GM18519 (cell line): ENCODE results near the gene ATRN.

ENCODE experiments used
- ATAC-seq: cut with Tn5 transposase; IDR thresholded peaks from one replicate; pipeline ENCODE4 v1.9.1; 2021; ENCODE audit warnings: mild to moderate bottlenecking, moderate library complexity; ENCODE audit not compliant: unreplicated experiment, low FRiP score

ATRN gene

DNA sequence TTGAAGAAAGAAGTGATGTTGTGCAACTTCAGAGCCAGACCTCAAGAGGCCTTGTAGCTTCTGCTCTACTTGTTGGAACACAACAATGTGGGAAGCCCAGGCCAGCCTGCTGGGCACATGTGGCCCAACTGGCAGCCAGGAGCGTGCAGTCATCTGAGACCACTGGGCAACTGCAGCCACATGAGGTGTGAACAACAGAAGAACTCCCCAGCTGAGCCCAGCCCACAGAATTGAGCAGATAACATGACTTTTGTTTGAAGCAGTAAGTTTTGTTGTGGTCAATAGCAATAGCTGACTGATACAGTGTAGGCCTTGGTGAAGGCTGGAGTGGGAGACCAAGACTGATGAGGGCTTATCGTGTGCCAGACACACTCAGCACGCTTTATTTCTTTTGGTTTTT, 219.6 kb downstream of the ATRN start:
- ATAC-seq = no peak

DNA sequence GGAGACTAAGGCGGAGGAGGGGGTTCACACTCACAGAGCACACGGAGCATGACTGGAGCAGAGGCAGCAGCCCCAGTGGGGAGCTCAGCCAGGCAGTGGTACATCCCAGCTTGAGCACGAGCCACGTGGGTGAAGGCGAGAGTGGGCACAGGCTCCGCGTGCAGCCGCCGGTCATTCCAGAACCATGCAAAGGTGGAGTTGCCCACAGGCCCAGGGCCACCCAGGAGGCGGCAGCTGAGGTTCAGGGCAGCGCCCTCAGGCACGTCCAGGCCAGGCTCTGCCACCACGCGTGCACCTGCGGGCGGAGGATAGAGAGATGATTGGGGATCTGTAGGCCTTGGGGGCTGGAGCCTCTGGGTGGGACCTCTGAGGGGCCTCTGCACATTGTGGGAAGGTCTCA, 220.5 kb downstream of the ATRN start:
- ATAC-seq = no peak

DNA sequence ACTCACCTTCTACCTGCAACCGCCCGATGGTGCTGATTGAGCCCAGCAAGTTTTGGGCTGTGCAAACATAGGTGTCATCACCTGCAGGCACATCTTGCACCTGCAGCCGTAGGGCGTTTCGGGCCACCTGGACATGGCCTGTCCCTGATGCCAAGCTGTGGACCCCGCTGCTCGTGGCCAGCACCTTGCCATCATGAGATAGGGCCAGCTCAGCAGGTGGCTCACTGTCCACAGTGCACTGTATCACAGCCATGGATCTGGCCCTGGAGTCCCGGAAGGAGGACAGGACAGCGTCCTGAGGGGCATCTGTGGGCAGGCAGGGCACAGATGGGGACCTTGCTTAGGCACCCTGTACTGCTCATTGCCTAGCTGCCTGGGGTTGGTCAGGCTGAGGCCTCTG, 221.1 kb downstream of the ATRN start:
- no peak for ATAC-seq

DNA sequence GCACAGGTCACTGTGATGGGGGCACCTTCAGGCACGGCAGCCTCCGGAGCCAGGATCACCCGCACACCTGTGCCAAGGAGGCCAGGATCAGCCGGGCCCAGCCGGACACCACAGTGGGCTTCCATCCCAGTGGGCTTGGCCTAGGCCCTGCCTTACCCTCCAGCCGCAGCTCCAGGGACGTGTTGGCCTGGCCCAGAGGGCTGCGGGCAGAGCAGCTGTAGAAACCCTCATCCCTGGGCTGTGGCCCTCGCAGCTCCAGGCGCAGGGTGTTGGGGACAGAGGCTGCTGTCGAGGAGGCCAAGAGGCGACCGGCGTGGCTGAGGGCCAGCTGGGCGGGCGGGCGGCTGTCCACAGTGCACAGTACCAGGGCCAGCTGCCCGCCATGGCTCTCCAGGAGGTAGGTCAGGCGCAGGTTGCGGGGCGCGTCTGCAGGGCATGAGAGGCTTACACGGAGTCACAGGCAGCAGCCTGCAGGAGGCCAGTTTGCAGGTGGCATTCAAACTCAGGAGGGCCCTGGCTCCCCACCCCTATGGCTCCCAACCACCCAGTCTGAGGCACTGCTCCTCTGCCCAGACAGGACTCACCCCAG, 222.0 kb downstream of the ATRN start:
- no peak for ATAC-seq

DNA sequence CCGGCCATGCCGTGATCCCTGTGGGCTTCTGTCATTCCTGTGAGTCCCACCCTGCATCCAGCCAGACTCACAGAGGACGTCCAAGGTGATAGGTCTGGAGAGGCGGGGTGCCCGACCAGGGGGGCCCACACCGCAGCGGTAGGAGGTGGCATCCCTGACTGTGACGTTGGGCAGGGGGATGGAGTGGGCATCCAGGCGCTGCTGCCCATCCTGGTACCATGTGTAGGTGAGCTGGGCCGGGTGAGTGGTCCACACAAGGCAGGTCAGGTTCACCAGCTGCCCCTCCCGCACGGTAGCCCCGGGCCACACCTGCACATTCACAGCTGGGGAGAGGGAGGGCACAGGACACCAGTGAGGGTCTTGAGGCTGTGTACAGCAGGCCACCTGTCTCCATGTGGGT, 222.6 kb downstream of the ATRN start:
- ATAC-seq = no peak

DNA sequence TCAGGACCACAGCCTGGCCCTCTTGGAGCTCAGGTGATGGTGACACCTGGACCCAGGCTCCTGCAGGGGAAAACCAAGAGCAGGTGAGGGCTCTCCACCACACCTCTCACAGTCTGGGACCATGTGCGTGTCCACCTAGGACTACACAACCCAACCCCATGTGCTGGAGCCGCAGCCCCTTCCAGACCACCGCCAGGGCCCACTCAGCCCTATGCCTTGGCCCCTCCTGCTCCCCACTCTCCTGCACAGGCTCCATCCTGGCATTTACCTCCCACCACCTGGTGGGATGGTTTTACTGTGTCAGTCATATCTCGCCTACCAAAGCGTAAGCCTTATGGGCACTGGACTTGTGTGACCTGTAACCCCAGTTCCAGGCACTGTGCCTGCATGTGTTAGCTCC, 224.0 kb downstream of the ATRN start:
- no peak for ATAC-seq

DNA sequence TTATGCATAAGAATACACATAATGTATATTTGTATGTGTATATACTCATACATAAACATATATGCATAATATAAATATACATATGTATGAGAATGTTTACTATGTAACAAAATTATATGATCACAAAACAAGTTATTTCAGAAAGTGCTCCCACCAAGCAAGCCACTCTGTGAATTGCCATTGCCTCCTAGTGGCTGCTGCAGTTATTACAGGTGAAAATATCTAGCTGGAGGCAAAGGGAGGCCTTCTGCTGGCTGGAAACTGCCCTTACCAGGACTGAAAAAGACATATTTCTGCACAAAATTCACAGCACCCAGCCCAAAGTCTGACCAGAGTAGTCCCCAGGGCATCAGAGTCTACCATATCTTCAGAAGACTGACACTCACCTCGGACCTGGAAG, 225.4 kb downstream of the ATRN start:
- ATAC-seq = no peak

DNA sequence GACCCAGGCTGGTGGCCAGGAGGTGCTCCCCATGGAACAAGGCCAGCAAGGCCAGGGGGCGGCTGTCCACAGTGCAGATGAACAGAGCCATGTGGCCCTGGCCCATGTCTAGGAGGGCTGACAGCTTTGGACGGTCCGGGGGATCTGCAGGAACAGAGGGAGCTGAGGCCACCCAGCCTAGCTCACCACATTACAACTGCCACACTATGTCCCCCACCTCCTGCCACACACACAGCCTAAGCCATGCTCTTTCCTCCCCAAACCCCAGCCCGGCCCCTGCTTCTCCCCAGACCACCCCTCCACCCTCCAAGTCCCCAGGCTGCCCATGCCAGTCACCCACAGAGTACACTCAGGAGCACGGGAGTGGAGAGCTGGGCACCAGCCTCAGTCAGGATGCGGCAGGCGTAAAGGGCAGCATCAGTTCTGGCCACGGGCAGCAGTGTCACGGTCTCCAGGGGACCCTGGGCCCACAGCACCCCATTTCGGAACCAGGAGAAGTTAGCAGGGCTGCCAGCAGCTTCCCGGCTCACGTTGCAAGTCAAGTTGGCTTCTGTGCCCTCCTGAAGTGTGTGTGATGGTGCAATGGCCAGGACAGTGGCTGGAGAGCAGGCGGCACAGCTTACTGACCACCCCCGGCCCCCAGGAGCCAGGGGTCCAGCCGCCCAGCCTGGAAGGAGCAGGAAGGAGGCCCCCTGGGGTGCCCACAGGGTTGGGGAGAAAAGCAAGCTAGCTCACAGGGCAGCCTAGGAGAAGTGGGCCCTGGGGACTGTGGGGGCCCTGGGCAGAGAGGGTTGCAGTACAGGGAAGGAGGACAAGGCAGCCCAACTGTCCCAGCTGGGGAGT, 226.1 kb downstream of the ATRN start:
- no peak for ATAC-seq

DNA sequence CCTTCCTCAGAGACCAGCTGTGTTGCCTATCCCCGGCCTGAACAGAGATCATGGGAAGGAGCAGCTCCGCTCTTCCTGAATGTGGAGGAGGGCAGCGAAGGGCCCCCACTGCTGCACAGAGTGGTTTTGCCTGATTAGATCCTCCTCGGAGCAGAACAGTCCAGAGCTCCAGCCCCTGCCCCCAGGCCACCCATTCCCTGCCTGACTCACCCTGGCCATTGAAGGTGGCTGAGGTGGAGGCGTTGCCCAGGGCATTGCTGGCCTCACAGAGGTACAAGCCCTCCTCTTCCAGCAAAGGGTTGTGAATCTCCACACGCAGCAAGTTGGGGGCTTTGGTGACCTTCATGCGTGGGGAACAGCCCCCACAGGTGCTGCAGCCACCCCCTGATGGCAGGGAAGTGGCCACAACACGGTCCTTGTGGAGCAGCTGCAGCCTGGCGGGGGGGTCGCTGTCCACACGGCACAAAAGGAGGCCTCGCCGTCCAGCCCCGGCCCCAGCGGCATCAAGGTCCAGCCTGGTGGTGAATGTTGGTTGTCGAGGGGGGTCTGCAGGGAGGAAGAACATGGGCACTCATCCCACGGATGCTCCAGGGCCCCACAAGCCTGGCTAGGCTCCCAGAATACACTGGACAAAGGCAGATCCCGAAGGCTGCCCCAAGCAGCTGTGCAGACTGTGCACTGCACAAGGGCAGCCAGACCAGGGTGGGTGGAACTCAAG, 226.9 kb downstream of the ATRN start:
- ATAC-seq = no peak

DNA sequence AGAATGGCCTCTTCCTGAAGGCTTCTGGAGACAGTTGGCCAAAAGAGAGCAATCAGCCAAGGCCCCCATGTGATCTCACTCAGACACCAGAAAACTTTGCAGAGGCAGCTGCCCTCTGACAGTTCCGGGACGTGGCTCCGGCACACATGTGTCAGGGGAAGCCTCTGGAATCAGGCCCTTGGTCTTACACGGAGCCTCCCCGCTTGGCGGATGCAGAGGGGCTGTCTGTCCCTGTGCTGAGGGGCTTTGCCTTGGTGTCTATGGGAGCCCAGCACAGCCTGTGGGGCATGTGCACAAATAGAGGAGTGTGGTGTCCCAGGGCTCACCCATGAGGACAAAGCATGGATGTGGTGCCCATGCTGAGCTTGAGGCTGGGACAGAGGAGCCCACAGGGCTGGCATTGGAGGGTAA, 227.8 kb downstream of the ATRN start:
- no peak for ATAC-seq

DNA sequence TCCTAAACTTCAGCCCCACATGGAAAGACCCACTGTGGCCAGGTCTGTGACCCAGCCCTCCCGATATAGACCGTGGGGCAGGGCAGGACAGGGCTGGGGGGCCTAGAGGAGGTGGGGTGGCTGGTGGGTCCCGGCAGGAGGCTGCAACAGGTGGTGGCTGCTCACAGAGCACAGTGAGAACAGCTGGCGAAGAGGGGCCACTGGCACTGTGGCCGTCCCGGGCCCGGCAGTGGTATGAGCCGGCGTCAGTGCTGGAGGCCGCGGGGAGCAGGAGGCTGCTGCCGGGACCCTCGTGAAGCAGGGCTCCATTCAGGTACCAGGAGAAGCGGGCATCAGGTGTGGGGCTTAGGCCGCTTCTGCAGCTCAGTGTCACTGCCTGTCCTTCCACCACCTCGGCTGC, 228.2 kb downstream of the ATRN start:
- no peak for ATAC-seq
